Upper lobe of left lung (tissue), 6 donors: ENCODE data around the gene TFPI2. TPM values are rescaled to one million over a fixed set of nuclear protein-coding genes. Genes with fewer than 3 reads are reported as not detected.
A peak's percentile ranks its signal among the peaks of the same experiment; 100 is the strongest.
"Not testable (repeated sequence)": the region's sequence is repeated elsewhere in the genome, so short reads cannot be mapped to it uniquely, and the experiment has no call there.

Source experiments
- ATAC-seq, 2 donors: fragments of 200-7000 bp; cut with Tn5 transposase; one replicate each; pipeline ENCODE4 v1.9.1; 2022; ENCODE audit warnings: mild to moderate bottlenecking in 2 of 2, moderate library complexity in 2 of 2; ENCODE audit not compliant: low FRiP score in 2 of 2
- DNase-seq, 2 donors: peaks; one replicate each; pipeline ENCODE4 v3.0.0-alpha.2; 2019 to 2020
- H3K27ac ChIP-seq, 4 donors: fragments of 200-600 bp; sonication (generic); one replicate each; pipeline ENCODE4 v1.5.1; 2016 to 2019
- H3K27me3 ChIP-seq, 4 donors: fragments of 200-600 bp; sonication (generic); one replicate each; pipeline ENCODE4 v1.5.1; 2017 to 2019
- H3K36me3 ChIP-seq, 4 donors: fragments of 200-600 bp; sonication (generic); one replicate each; pipeline ENCODE4 v1.5.1; 2016 to 2019
- H3K4me1 ChIP-seq, 4 donors: fragments of 200-600 bp; sonication (generic); one replicate each; pipeline ENCODE4 v1.5.1; 2018 to 2019
- H3K4me3 ChIP-seq, 4 donors: fragments of 200-600 bp; sonication (generic); one replicate each; pipeline ENCODE4 v1.5.1; 2017 to 2019; ENCODE audit warnings: mild to moderate bottlenecking in 2 of 4, moderate library complexity in 1 of 4
- H3K9me3 ChIP-seq, 4 donors: fragments of 200-600 bp; sonication (generic); one replicate each; pipeline ENCODE4 v1.5.1; 2018 to 2019
- CTCF ChIP-seq, 6 experiments: fragments of 450-650 bp in 4 of 6; fragments of 200-600 bp in 2 of 6; sonication (generic) in 2 of 6; IDR thresholded peaks; one replicate each; pipeline ENCODE4 v1.5.1; 2016 to 2019; ENCODE audit warnings: antibody characterized with exemption in 6 of 6
- EP300 ChIP-seq, 4 donors: sonication (generic); formaldehyde crosslinking; IDR thresholded peaks; one replicate each; pipeline ENCODE4 v1.5.1; 2017; ENCODE audit warnings: antibody characterized with exemption in 4 of 4, control low read depth in 2 of 4
- POLR2A ChIP-seq, 4 donors: fragments of 450-650 bp; IDR thresholded peaks; one replicate each; pipeline ENCODE4 v1.5.1; 2016 to 2017; ENCODE audit warnings: antibody characterized with exemption in 4 of 4, mild to moderate bottlenecking in 2 of 4
- POLR2AphosphoS5 ChIP-seq, 2 donors: sonication (generic); formaldehyde crosslinking; IDR thresholded peaks; one replicate each; pipeline ENCODE4 v1.5.1; 2017; ENCODE audit warnings: antibody characterized with exemption in 2 of 2
- WGBS, 2 donors: methylation state at CpG; one replicate each; pipeline ENCODE4 v1.1.5; 2017 to 2018; 5-methylcytosine and 5-hydroxymethylcytosine counted together
- total RNA-seq, 6 donors: library from RNA; depleted of rRNA in 4 of 6; stranded (reverse); fragments of >200 nt in 4 of 6; gene quantifications; one replicate each; pipeline versions ENCODE4 v1.1.0 to v1.2.1, GENCODE V29; 2016 to 2021
- donor health status: DM: no; HTN: no; CAD: no; lungs with moderate emphysema.
- donor health status: DM: no; HTN: yes; CAD: no; lungs with severe emphysema.

Gene TFPI2
- total RNA-seq, 6 donors from 2014 or later: 1.8 to 7.6 (median 3.9) TPM; not detected in 2

DNA sequence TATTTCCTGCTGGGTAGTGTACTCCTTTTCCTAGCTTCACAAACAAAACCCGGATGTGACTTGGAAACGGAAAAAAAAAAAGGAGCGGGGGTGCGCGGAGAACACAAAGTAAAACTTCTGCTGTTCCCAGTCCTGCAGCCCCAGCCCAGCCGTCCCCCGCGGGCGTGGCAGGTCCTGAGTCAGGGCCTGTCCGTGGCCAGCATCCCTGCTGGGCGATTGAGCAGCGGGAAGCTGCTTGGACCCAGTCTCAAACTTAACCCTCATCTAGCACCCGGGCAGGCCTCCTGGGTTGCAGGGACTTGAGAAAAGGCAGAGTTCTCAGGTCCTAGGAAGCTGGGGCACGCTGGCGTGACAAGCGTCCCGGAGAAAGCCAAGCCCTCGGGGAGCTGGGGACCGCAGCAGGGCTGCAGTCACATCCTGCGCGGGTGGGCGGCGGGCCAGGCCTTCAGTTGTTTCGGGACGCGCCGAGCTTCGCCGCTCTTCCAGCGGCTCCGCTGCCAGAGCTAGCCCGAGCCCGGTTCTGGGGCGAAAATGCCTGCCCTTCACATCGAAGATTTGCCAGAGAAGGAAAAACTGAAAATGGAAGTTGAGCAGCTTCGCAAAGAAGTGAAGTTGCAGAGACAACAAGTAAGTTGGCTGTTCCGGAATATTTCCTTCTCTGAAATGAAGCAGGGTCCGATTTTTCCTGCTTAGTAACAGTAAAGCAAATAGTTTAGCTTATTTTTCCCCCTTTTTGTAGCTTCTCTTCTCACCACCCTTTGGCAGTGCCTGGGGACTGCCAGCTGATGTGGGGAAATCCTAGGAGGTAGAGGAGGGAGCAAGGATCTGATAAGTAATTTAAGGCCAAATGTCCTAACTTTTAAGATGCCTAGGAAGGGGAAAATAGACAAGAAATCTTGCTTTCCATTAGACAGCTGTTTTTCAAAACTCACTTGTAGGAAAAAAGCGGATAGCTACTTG, 31.3 kb upstream of the TFPI2 start, which contains the start of gene GNG11:
TSS of gene GNG11 (plus strand) at position 129 of the 960 bp plus-strand sequence. CDS start at position 532, 403 bp downstream.
- Histone ChIP-seq H3K36me3 (peaks cover 0 to 7% (median 0%) of the 10 kb centered on the region in 4 donors), H3K4me3 (peak within 1 kb of the TSS; percentile 50 to 58 (median 55)), H3K27ac (peak within 1 kb of the TSS; percentile 76 to 88 (median 86)), H3K9me3 (no peaks in the 10 kb centered on the region), H3K27me3 (peaks cover 0 to 5% (median 0%) of the 10 kb centered on the region in 4 donors), H3K4me1 (peaks cover 3 to 8% (median 5%) of the 10 kb centered on the region in 4 donors)
- WGBS, 2 donors: 2 to 4% methylated on average over 22 to 39 of the region's 39 CpGs
- ATAC-seq: peak; percentile 74 to 93
- peak; percentile 46 to 94 for DNase-seq
- TF ChIP-seq POLR2AphosphoS5 (IDR thresholded peaks at IDR 0.05) (peak; percentile 37 to 40), POLR2A (IDR thresholded peaks at IDR 0.05) (peak in 1 of 4 donors; percentile 45), EP300 (IDR thresholded peaks at IDR 0.05) (no peak), CTCF (IDR thresholded peaks at IDR 0.05) (no peak)

- TF ChIP-seq POLR2A (IDR thresholded peaks at IDR 0.05) (no peak), EP300 (IDR thresholded peaks at IDR 0.05) (no peak), POLR2AphosphoS5 (IDR thresholded peaks at IDR 0.05) (no peak), CTCF (IDR thresholded peaks at IDR 0.05) (no peak)
- Histone ChIP-seq H3K36me3 (peaks cover 0 to under 1% (median 0%) of the 10 kb centered on the region in 4 donors), H3K27ac (peak overlapping the region; percentile 8 to 88 (median 82)), H3K4me1 (peaks cover 3 to 8% (median 5%) of the 10 kb centered on the region in 4 donors), H3K27me3 (peaks cover 0 to 5% (median 0%) of the 10 kb centered on the region in 4 donors), H3K4me3 (peak overlapping the region in 3 of 4 donors; percentile 52 to 58 (median 58)), H3K9me3 (no peaks in the 10 kb centered on the region)
- ATAC-seq (no peak), DNase-seq (no peak)
- 45 to 50% methylated on average over 8 of the region's 8 CpGs for WGBS, 2 donors
Measured at GRCh38 chr7:93921186-93921585, 30.6 kb upstream of the TFPI2 start.

DNA sequence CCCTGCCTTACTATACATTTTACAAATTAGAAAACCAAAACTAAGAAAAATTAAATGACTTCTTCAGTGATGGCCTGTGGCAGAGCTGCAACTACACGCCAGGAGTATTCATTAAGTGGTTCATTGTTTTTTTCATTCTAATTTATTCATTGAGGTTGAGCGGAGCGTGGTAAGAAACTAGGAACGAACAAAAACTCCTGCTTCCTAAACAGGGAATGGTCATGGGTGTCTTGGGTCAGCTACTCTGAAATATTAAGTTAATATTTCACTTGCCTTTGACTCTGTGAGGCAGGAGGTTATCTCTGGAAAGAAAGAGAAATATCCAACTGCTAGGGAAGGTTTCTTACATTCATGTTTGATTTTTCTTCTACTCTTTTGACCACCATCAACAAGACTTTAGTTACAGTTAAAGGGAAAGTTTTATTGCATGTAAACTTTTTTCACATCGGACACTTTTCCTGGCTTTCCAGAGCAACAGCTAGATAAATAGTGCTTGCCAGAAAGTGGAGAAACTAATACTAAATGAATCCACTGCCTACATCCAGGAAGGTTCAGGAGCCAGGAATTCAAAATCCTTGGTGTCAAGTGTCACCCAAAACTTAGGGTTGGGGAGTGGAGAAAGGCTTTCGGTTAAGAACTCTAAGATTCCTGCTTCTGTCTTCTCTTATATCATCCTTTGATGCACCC, 30.1 kb upstream of the TFPI2 start:
- no peak for DNase-seq
- TF ChIP-seq CTCF (IDR thresholded peaks at IDR 0.05) (no peak), POLR2A (IDR thresholded peaks at IDR 0.05) (no peak), EP300 (IDR thresholded peaks at IDR 0.05) (no peak), POLR2AphosphoS5 (IDR thresholded peaks at IDR 0.05) (no peak)
- no peak for ATAC-seq
- no peaks in the 10 kb centered on the region for H3K9me3 ChIP-seq
- no peaks in the 10 kb centered on the region for H3K36me3 ChIP-seq
- WGBS, 2 donors: 68 to 77% methylated on average over 6 of the region's 6 CpGs
- peaks cover 3 to 8% (median 5%) of the 10 kb centered on the region in 4 donors for H3K4me1 ChIP-seq
- H3K4me3 ChIP-seq: peak overlapping the region in 2 of 4 donors; percentile 58
- peaks cover 0 to 5% (median 0%) of the 10 kb centered on the region in 4 donors for H3K27me3 ChIP-seq
- H3K27ac ChIP-seq: peak overlapping the region; percentile 8 to 88 (median 82)

- not testable (repeated sequence) for ATAC-seq, DNase-seq, H3K4me1 ChIP-seq, H3K9me3 ChIP-seq, H3K36me3 ChIP-seq, H3K27me3 ChIP-seq, H3K4me3 ChIP-seq, H3K27ac ChIP-seq
- 76 to 84% methylated on average over 4 of the region's 4 CpGs for WGBS, 2 donors
Measured at GRCh38 chr7:93916315-93916714, 25.8 kb upstream of the TFPI2 start.

GRCh38 chr7:93915888-93916287, 25.3 kb upstream of the TFPI2 start:
- H3K27me3 ChIP-seq, H3K36me3 ChIP-seq, ATAC-seq, H3K9me3 ChIP-seq, DNase-seq, H3K4me3 ChIP-seq, H3K4me1 ChIP-seq, H3K27ac ChIP-seq: not testable (repeated sequence)

- ATAC-seq: not testable (repeated sequence)
- WGBS, 2 donors: 75 to 84% methylated on average over 3 of the region's 3 CpGs
Measured at GRCh38 chr7:93915206-93915842, 24.8 kb upstream of the TFPI2 start.

More at GRCh38 chr7:93915206-93915842, 24.8 kb upstream of the TFPI2 start:
- not testable (repeated sequence) for H3K27me3 ChIP-seq, H3K27ac ChIP-seq, H3K4me3 ChIP-seq, H3K36me3 ChIP-seq, H3K4me1 ChIP-seq, DNase-seq, H3K9me3 ChIP-seq
